Body of pancreas (tissue), 4 donors: ENCODE results near the gene ADAM10.

Experiments
- POLR2A ChIP-seq, 3 donors: fragments of 450-650 bp; IDR thresholded peaks; one replicate each; pipeline ENCODE4 v1.6.1; 2016; ENCODE audit warnings: antibody characterized with exemption in 3 of 3, mild to moderate bottlenecking in 2 of 3
- TF ChIP-seq, protein P1 (sequence below), 7 experiments: fragments of 450-650 bp in 4 of 7; fragments of 200-600 bp in 3 of 7; sonication (generic) in 3 of 7; IDR thresholded peaks; one replicate each; pipeline ENCODE4 v1.5.1; 2016 to 2019; ENCODE audit warnings: antibody characterized with exemption in 7 of 7

DNA sequence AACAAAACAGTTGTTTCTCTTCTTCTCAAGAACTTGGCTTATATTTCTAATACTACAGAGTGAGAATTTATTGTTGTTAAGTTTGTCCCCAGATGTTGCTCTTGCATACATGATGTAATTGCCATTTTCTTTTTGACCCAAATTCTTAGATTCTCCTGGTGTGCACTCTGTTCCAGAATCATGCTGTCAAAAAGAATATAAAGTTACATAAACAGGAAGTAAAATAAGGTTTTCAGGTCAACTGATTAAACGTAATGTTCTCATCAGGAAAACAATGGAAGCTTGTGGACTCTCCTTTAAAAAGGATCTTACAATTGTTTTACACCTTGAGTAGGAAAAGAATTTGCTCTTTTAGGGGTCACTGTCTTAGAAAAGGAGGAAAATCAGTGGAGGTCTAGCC lies 121.8 kb downstream of the ADAM10 start:
- TF ChIP-seq, protein P1, sequence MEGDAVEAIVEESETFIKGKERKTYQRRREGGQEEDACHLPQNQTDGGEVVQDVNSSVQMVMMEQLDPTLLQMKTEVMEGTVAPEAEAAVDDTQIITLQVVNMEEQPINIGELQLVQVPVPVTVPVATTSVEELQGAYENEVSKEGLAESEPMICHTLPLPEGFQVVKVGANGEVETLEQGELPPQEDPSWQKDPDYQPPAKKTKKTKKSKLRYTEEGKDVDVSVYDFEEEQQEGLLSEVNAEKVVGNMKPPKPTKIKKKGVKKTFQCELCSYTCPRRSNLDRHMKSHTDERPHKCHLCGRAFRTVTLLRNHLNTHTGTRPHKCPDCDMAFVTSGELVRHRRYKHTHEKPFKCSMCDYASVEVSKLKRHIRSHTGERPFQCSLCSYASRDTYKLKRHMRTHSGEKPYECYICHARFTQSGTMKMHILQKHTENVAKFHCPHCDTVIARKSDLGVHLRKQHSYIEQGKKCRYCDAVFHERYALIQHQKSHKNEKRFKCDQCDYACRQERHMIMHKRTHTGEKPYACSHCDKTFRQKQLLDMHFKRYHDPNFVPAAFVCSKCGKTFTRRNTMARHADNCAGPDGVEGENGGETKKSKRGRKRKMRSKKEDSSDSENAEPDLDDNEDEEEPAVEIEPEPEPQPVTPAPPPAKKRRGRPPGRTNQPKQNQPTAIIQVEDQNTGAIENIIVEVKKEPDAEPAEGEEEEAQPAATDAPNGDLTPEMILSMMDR (IDR thresholded peaks at IDR 0.05) = no peak
- TF ChIP-seq POLR2A (IDR thresholded peaks at IDR 0.05) = no peak
